Measurements from ENCODE around the gene GCC1. TPM values are rescaled to one million over a fixed set of nuclear protein-coding genes. Genes with fewer than 3 reads are reported as not detected.

GCC1 gene
- total RNA-seq, 1 experiment from 2014 or later: 16.8 TPM

DNA sequence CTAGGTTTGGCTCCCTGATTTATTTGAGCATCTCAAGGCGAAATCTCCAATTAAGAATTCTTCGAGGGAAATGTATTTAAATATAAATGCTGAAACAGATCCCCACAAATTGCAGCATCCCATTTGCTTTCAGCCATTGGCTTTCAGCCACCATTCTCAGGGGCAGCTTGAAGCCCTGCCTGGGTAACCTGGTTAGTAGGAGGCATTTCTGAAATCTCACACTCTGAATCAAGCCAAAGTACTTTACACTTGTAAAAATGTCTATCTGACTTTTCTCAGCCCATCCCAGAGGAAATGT lies 49.1 kb downstream of the GCC1 start:
- no peaks in the 10 kb centered on the region for H3K4me1 ChIP-seq (ENCODE audit: insufficient read depth, low read length)

More for the DNA sequence above, 49.1 kb downstream of the GCC1 start:
- no peak overlapping the region for H4K5ac ChIP-seq (ENCODE audit: insufficient read length, low read depth, low read length)
- H3K27me3 ChIP-seq (ENCODE audit: insufficient read depth, low read length): peaks cover 2% of the 10 kb centered on the region; the same call in 1 of the 2 replicates
- no peak for DNase-seq
- H2BK12ac ChIP-seq (ENCODE audit: insufficient read length, low read depth, low read length): no peak overlapping the region
- Mint-ChIP-seq H3K27ac (no peak overlapping the region), H3K36me3 (ENCODE audit: insufficient read depth in 1 of 3, low read depth in 3 of 3) (no peaks in the 10 kb centered on the region), H3K27me3 (ENCODE audit: low read depth) (peaks cover 68% of the 10 kb centered on the region), H3K4me1 (peaks cover 12 to 28% of the 10 kb centered on the region in 2 experiments), H3K9me3 (peaks cover 0 to 4% of the 10 kb centered on the region in 2 experiments; a peak in 1 of 5 replicates), H3K4me3 (peak overlapping the region in 1 of 2 experiments; percentile 77; a peak in 3 of 5 replicates)
- H2BK15ac ChIP-seq (ENCODE audit: low read depth, low read length): no peak overlapping the region
- no peak overlapping the region for H3K18ac ChIP-seq (ENCODE audit: insufficient read length, low read depth, low read length)
- H2BK20ac ChIP-seq (ENCODE audit: low read depth, low read length, poor library complexity, severe bottlenecking): no peak overlapping the region
- H3K79me2 ChIP-seq (ENCODE audit: insufficient read depth, low read length): no peaks in the 10 kb centered on the region
- no peak overlapping the region for H2AFZ ChIP-seq (ENCODE audit: low read length)
- no peak overlapping the region for H3K27ac ChIP-seq (ENCODE audit: insufficient read length, low read depth, low read length)
- no peak overlapping the region for H3K56ac ChIP-seq (ENCODE audit: insufficient read length, low read depth, low read length)
- no peaks in the 10 kb centered on the region for H4K20me1 ChIP-seq (ENCODE audit: control insufficient read depth, insufficient read depth, insufficient read length)
- H3K4ac ChIP-seq (ENCODE audit: low read depth, low read length): no peak overlapping the region
- no peak overlapping the region for H2BK5ac ChIP-seq (ENCODE audit: insufficient read length, low read length)
- H3K23ac ChIP-seq (ENCODE audit: insufficient read length, low read depth, low read length): no peak overlapping the region
- H3K9me3 ChIP-seq (ENCODE audit: control insufficient read depth, low read depth, low read length): no peaks in the 10 kb centered on the region
- no CpG with 5 or more reads among the region's 2 CpGs for WGBS (ENCODE audit: extremely low coverage, insufficient read length, low lambda C conversion rate)
- no peak overlapping the region for H2BK120ac ChIP-seq (ENCODE audit: low read depth, low read length, poor library complexity, severe bottlenecking)
- H3K79me1 ChIP-seq (ENCODE audit: insufficient read depth, low read depth, low read length, poor library complexity, severe bottlenecking): no peaks in the 10 kb centered on the region
- no peak overlapping the region for H3T11ph ChIP-seq (ENCODE audit: low read length)
- H3K4me2 ChIP-seq (ENCODE audit: insufficient read depth, insufficient read length, low read length): peak overlapping the region; percentile 40
- H2AK5ac ChIP-seq (ENCODE audit: insufficient read length, low read length): no peak overlapping the region
- H4K8ac ChIP-seq (replicated peaks; ENCODE audit: insufficient read length, low read depth, low read length): no peak overlapping the region
- no peak for TF ChIP-seq CTCF (conservative IDR thresholded peaks at IDR 0.05)
- no peaks in the 10 kb centered on the region for H3K23me2 ChIP-seq (ENCODE audit: insufficient read length, low read depth, low read length, poor library complexity, severe bottlenecking)
- no peak overlapping the region for H3K9ac ChIP-seq (ENCODE audit: extremely low read depth, insufficient read length, low read length)
- no peak overlapping the region for H3K14ac ChIP-seq (ENCODE audit: insufficient read depth, low read length)
- no peak overlapping the region for H4K91ac ChIP-seq (ENCODE audit: insufficient read length, low read depth, low read length)

Measured in H9 (cell line).